ENCODE results near the gene TFR2. TPM values are rescaled to one million over a fixed set of nuclear protein-coding genes. Genes with fewer than 3 reads are reported as not detected.

The TFR2 gene
- total and polyA plus RNA-seq, 3 donors from 2014 or later, result 0.87 to 1.5 (median 1.1) TPM

DNA sequence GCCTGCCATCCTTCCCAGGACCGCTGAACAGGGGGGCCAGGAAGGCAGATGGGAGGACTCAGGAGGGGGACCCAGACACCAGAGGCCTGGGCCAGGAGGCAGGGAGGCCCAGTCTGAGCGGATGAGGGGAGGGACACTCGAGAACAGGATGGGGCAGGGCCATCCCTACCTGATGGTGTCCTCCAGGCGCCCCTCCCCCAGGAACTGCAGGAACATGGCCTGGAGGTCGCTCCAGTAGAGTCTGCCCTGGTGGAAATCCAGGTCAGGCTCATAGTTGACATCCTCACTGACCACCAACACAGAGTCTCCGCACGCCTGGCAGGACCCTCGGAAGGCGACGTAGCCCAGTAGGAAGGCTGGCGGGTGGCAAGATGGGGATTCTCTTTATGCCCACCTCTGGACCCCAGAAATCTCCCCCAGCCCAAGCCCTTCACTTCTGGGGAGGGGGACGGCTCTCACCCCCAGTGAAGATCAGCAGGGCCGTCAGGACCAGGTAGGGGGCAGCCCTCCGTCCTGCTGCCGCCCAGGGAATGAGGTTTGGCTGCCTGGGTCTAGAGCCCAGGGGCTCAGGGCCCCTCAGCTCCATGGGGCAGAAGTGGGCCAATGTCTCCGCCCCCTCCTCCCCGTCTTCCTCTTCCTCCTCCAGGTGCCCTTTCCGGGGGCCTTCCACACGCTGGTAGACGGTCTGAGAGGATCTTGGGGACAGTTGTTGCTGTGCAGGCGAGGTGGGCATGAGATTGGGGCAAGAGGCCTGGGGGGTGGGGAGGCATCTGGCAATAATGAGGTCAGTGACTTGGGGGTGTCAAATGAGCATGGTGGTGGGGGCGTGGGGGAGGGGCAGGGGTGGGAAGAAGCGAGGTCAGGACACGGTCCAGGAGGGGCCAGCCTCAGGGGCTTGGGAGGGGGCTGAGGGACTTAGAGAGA, 573 bp downstream of the TFR2 start:
- H3K9me3 ChIP-seq, result no peaks in the 10 kb centered on the region
- intact Hi-C loops (cut with DNase I; ENCODE audit: low total_unique reads), result no loop called here
- H3K4me3 ChIP-seq, result no peak overlapping the region
- no peaks in the 10 kb centered on the region for H3K27me3 ChIP-seq
- H3K27ac ChIP-seq, result no peak overlapping the region
- no peak for DNase-seq
- TF ChIP-seq POLR2A (IDR thresholded peaks at IDR 0.05), result no peak
- TF ChIP-seq, protein P1, sequence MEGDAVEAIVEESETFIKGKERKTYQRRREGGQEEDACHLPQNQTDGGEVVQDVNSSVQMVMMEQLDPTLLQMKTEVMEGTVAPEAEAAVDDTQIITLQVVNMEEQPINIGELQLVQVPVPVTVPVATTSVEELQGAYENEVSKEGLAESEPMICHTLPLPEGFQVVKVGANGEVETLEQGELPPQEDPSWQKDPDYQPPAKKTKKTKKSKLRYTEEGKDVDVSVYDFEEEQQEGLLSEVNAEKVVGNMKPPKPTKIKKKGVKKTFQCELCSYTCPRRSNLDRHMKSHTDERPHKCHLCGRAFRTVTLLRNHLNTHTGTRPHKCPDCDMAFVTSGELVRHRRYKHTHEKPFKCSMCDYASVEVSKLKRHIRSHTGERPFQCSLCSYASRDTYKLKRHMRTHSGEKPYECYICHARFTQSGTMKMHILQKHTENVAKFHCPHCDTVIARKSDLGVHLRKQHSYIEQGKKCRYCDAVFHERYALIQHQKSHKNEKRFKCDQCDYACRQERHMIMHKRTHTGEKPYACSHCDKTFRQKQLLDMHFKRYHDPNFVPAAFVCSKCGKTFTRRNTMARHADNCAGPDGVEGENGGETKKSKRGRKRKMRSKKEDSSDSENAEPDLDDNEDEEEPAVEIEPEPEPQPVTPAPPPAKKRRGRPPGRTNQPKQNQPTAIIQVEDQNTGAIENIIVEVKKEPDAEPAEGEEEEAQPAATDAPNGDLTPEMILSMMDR (IDR thresholded peaks at IDR 0.05), result no peak
- peaks cover 5% of the 10 kb centered on the region for H3K4me1 ChIP-seq
- H3K36me3 ChIP-seq (ENCODE audit: low read depth, missing control alignments), result no peaks in the 10 kb centered on the region
- WGBS, 2 donors, result 72 to 77% methylated on average over 16 to 24 of the region's 24 CpGs

DNA sequence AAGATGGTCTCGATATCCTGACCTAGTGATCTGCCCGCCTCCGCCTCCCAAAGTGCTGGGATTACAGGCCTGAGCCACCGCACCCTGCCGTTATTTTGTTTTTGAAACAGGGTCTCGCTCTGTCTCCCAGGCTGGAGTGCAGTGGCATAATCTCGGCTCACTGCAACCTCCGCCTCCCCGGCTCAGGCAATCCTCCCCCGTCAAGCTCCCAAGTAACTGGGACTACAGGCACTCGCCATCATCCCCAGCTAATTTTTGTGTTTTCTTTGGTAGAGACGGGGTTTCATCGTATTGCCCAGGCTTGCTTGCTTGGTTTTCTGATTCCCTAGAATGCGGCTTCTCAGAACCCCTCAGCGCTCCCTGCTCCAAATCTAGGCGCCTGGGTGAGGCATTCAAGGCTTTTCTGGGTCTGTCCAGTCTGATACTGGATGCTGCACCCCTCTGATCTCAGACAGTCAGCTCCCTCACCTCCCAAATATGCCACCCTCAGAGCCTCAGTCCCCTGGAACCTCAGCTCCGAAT, 1.3 kb downstream of the TFR2 start:
- Histone ChIP-seq H3K9me3 (no peaks in the 10 kb centered on the region), H3K4me1 (peaks cover 5% of the 10 kb centered on the region), H3K27ac (no peak overlapping the region), H3K27me3 (no peaks in the 10 kb centered on the region), H3K36me3 (ENCODE audit: low read depth, missing control alignments) (no peaks in the 10 kb centered on the region), H3K4me3 (no peak overlapping the region)
- TF ChIP-seq, protein P1 (IDR thresholded peaks at IDR 0.05), result no peak
- TF ChIP-seq POLR2A (IDR thresholded peaks at IDR 0.05), result no peak
- intact Hi-C loops (cut with DNase I; ENCODE audit: low total_unique reads), result no loop called here
- WGBS, 2 donors, result 78% methylated on average over 16 to 17 of the region's 17 CpGs
- DNase-seq, result no peak

DNA sequence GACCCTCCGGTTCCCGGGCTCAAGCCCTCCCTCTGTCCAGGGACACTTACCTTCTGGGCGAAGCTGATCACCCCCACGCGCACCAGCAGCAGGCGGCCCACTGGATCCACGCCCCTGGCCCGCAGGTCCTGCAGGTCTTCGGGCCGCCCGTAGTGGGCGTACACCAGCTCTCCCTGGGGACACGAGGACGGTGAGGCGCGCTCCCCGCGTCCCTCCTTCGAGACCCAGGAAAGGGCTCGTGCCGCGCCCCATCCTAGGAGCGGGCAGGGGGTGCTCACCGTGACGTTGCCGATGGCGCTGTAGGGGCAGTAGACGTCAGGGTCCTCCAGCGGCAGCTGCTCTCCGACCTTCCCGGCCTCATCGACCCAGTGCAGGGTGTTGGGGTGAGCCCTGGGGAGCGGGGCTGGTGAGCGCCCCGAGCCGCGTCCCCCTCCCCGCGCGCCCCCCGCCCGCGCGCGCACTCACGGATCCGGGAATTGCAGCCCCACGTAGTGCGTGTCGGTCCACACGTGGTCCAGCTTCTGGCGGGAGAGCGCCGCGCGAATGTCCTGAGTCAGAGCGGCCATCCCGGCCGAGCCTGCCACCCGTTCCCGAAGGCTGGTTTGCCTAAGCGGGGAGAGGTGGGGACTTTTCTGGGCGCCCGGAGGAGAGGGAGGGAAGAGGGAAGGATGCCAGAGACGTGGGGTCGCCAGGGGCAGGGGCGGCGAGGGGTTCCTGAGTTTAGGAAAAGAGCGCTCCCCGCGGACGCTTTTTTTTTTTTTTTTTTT, 8.2 kb downstream of the TFR2 start:
- Histone ChIP-seq H3K9me3 (no peaks in the 10 kb centered on the region), H3K4me1 (peaks cover 5% of the 10 kb centered on the region), H3K27me3 (no peaks in the 10 kb centered on the region), H3K27ac (no peak overlapping the region), H3K36me3 (ENCODE audit: low read depth, missing control alignments) (no peaks in the 10 kb centered on the region), H3K4me3 (peak overlapping the region; percentile 27 to 59)
- TF ChIP-seq POLR2A (IDR thresholded peaks at IDR 0.05), result no peak
- TF ChIP-seq, protein P1 (IDR thresholded peaks at IDR 0.05), result no peak
- intact Hi-C loops (cut with DNase I; ENCODE audit: low total_unique reads), result no loop called here
- DNase-seq, result peak; percentile 43
- WGBS, 2 donors, result 2% methylated on average over 22 to 45 of the region's 72 CpGs

DNA sequence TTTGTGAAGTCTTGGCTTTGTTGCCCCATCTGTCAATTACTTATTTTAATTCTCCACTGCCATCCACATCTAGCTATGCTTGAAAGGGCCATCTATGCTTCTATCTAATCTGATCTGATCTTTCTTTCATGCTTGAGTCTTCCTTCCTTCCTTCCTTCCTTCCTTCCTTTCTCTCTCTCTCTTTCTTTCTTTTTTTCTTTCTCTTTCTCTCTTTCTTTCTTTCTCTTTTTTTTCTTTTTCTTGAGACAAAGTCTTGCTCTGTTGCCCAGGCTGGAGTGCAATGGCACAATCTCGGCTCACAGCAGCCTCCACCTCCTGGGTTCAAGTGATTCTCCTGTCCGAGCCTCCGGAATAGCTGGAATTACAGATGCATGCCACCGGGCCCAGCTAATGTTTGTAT, 11.3 kb downstream of the TFR2 start:
- Histone ChIP-seq H3K4me1 (peaks cover 7% of the 10 kb centered on the region), H3K9me3 (no peaks in the 10 kb centered on the region), H3K27me3 (no peaks in the 10 kb centered on the region), H3K36me3 (ENCODE audit: low read depth, missing control alignments) (no peaks in the 10 kb centered on the region), H3K27ac (no peak overlapping the region), H3K4me3 (no peak overlapping the region)
- intact Hi-C loops (cut with DNase I; ENCODE audit: low total_unique reads), result no loop called here
- no peak for DNase-seq
- WGBS, 2 donors, result 94 to 95% methylated on average over 3 to 4 of the region's 4 CpGs
- TF ChIP-seq, protein P1 (IDR thresholded peaks at IDR 0.05), result no peak
- TF ChIP-seq POLR2A (IDR thresholded peaks at IDR 0.05), result no peak
